Muscle layer of duodenum (tissue), 2 donors: ENCODE results near the gene ADAMTS6.

Experiments
- H3K27ac ChIP-seq: one replicate; pipeline ENCODE4 v1.7.0; 2013; ENCODE audit warnings: mild to moderate bottlenecking, low read length
- H3K27me3 ChIP-seq: one replicate; pipeline ENCODE4 v1.7.0; 2013; ENCODE audit warnings: low read depth, mild to moderate bottlenecking, control low read depth, low read length
- H3K36me3 ChIP-seq, 2 donors: one replicate each; pipeline ENCODE4 v1.7.0; 2013; ENCODE audit warnings: low read length in 2 of 2, control low read depth in 1 of 2, mild to moderate bottlenecking in 1 of 2; ENCODE audit not compliant: insufficient read depth in 2 of 2, control insufficient read depth in 1 of 2
- H3K4me1 ChIP-seq, 2 donors: one replicate each; pipeline ENCODE4 v1.7.0; 2013; ENCODE audit warnings: low read length in 2 of 2, mild to moderate bottlenecking in 2 of 2, control low read depth in 1 of 2, moderate library complexity in 1 of 2; ENCODE audit not compliant: insufficient read depth in 2 of 2, control insufficient read depth in 1 of 2
- H3K4me3 ChIP-seq, 2 donors: one replicate each; pipeline ENCODE4 v1.7.0; 2013; ENCODE audit warnings: low read length in 2 of 2, low read depth in 1 of 2, mild to moderate bottlenecking in 1 of 2
- H3K9me3 ChIP-seq, 2 donors: one replicate each; pipeline ENCODE4 v1.7.0; 2013; ENCODE audit warnings: low read length in 2 of 2, control low read depth in 1 of 2, mild to moderate bottlenecking in 1 of 2; ENCODE audit not compliant: control insufficient read depth in 1 of 2
- donor health status: healthy.

ADAMTS6 gene

DNA sequence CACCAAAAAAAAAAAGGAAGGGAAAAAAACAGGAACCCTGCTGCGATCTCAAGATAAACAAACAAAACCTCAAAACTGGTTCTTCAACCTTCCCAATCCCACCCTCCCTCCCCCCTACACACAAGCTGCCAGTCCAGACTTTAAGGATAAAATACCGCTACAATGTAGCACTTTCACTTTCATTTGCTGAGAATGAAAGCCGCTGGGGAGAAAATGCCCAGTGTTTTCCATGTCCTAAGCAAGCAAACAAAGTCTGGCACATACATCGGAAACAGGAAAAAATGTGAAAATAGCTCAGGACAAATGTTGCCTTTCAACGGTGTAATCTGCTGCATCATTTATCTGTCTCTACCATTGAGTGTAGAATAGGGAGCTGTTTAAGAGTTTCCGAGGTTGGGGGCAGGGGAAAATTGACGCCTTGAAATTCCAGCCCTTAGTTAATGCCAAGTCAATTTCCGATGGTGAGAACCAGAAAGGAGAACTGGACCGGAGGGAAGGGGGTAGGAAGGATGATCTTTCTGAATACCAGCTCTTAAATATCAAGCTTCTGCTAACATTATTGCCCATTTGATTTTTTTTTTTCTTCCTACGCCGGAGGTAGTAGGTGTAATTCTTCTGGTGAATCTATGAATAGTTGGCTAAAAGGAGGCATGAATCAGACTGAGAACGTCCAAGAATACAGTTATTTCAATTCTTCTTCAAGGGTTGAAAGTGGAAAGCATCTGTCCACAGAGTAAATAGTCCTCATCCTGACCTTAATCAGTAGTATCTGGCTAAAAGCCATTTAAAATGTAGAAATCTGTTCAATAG lies 1.2 kb upstream of the ADAMTS6 start:
- no peaks in the 10 kb centered on the region for H3K9me3 ChIP-seq
- no peaks in the 10 kb centered on the region for H3K27me3 ChIP-seq
- peaks cover 0 to 5% of the 10 kb centered on the region in 2 donors for H3K36me3 ChIP-seq
- H3K4me1 ChIP-seq = peaks cover 3 to 6% of the 10 kb centered on the region in 2 donors
- H3K27ac ChIP-seq = peak overlapping the region; percentile 87
- H3K4me3 ChIP-seq = peak overlapping the region; percentile 84 to 85

DNA sequence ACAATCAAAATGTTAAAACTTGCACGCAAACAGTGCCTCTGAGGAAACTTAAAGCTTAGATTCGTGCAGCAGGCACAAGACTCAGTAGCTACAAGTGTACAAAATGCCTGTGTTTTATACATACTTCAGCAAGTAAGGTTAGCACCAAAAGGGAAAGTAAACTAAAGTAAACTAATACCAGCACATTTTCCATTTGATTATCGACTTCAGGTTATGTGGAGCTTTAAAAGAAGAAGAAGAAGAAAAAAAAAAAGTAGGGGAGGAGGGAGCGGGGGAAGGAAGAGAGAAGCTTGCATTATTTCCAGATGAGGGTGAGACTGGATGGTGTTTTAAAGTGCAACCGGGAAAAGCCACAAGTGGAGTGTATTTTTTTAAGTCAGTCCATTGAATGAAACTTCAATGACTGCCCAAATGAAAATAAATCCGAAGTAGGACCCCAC lies 596 bp upstream of the ADAMTS6 start:
- H3K4me1 ChIP-seq = peaks cover 3 to 6% of the 10 kb centered on the region in 2 donors
- peak overlapping the region; percentile 87 for H3K27ac ChIP-seq
- H3K27me3 ChIP-seq = no peaks in the 10 kb centered on the region
- peaks cover 0 to 5% of the 10 kb centered on the region in 2 donors for H3K36me3 ChIP-seq
- H3K4me3 ChIP-seq = peak overlapping the region; percentile 84 to 85
- H3K9me3 ChIP-seq = no peaks in the 10 kb centered on the region

GRCh38 chr5:65481171-65481581 lies 544 bp downstream of the ADAMTS6 start:
- Histone ChIP-seq H3K9me3 (no peaks in the 10 kb centered on the region), H3K4me1 (peaks cover 3 to 6% of the 10 kb centered on the region in 2 donors), H3K27ac (peak overlapping the region; percentile 87), H3K36me3 (peaks cover 0 to 5% of the 10 kb centered on the region in 2 donors), H3K4me3 (peak overlapping the region; percentile 84 to 85), H3K27me3 (no peaks in the 10 kb centered on the region)

GRCh38 chr5:65480306-65480865 lies 1.3 kb downstream of the ADAMTS6 start:
- Histone ChIP-seq H3K27ac (peak overlapping the region; percentile 70), H3K9me3 (no peaks in the 10 kb centered on the region), H3K27me3 (no peaks in the 10 kb centered on the region), H3K4me3 (peak overlapping the region; percentile 84 to 85), H3K36me3 (peaks cover 0 to 5% of the 10 kb centered on the region in 2 donors), H3K4me1 (peaks cover 3 to 6% of the 10 kb centered on the region in 2 donors)

DNA sequence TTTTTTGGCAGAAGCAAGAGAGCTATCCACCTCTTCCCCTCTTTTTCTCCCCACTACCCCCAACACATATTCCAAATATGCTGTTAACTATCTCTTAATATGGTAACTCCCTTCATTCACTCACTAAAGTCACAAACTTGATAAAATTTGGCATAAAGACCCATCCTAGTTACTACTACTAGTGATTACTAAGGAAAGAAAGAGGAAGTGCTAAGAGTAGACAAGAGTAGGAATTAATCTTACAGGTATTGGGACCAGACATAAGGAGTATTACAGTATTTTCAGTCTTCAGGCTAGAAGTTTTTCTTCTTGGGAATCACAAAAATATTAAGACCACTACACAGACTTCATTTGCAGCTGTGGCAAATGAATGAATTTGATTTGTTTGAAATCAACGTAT lies 2.2 kb downstream of the ADAMTS6 start:
- H3K4me3 ChIP-seq = peak overlapping the region; percentile 84 to 85
- H3K27me3 ChIP-seq = no peaks in the 10 kb centered on the region
- no peak overlapping the region for H3K27ac ChIP-seq
- H3K4me1 ChIP-seq = peaks cover 3 to 6% of the 10 kb centered on the region in 2 donors
- H3K9me3 ChIP-seq = no peaks in the 10 kb centered on the region
- H3K36me3 ChIP-seq = peaks cover 0 to 5% of the 10 kb centered on the region in 2 donors

- H3K9me3 ChIP-seq = no peaks in the 10 kb centered on the region
- peaks cover under 1 to 6% of the 10 kb centered on the region in 2 donors for H3K4me1 ChIP-seq
- H3K27ac ChIP-seq = no peak overlapping the region
- no peak overlapping the region for H3K4me3 ChIP-seq
- peaks cover 0 to 5% of the 10 kb centered on the region in 2 donors for H3K36me3 ChIP-seq
- no peaks in the 10 kb centered on the region for H3K27me3 ChIP-seq
These were observed 3.4 kb downstream of the ADAMTS6 start for GRCh38 chr5:65478336-65478735.

- Histone ChIP-seq H3K27ac (no peak overlapping the region), H3K36me3 (no peaks in the 10 kb centered on the region), H3K27me3 (no peaks in the 10 kb centered on the region), H3K4me3 (no peak overlapping the region), H3K4me1 (peaks cover 0 to 6% of the 10 kb centered on the region in 2 donors), H3K9me3 (no peaks in the 10 kb centered on the region)
These were observed 5.8 kb downstream of the ADAMTS6 start for GRCh38 chr5:65475895-65476294.

GRCh38 chr5:65475336-65475735 lies 6.4 kb downstream of the ADAMTS6 start:
- Histone ChIP-seq H3K4me1 (peaks cover 0 to 6% of the 10 kb centered on the region in 2 donors), H3K27me3 (no peaks in the 10 kb centered on the region), H3K4me3 (no peak overlapping the region)

GRCh38 chr5:65474130-65474711 lies 7.5 kb downstream of the ADAMTS6 start:
- Histone ChIP-seq H3K36me3 (no peaks in the 10 kb centered on the region), H3K27me3 (no peaks in the 10 kb centered on the region), H3K27ac (no peak overlapping the region), H3K4me1 (peaks cover 0 to under 1% of the 10 kb centered on the region in 2 donors), H3K9me3 (no peaks in the 10 kb centered on the region), H3K4me3 (no peak overlapping the region)

More at GRCh38 chr5:65475336-65475735, 6.4 kb downstream of the ADAMTS6 start:
- no peaks in the 10 kb centered on the region for H3K36me3 ChIP-seq
- no peak overlapping the region for H3K27ac ChIP-seq
- no peaks in the 10 kb centered on the region for H3K9me3 ChIP-seq

- no peak overlapping the region for H3K27ac ChIP-seq
- H3K9me3 ChIP-seq = no peaks in the 10 kb centered on the region
- no peaks in the 10 kb centered on the region for H3K36me3 ChIP-seq
These were observed 13.1 kb downstream of the ADAMTS6 start for GRCh38 chr5:65468633-65469032.

DNA sequence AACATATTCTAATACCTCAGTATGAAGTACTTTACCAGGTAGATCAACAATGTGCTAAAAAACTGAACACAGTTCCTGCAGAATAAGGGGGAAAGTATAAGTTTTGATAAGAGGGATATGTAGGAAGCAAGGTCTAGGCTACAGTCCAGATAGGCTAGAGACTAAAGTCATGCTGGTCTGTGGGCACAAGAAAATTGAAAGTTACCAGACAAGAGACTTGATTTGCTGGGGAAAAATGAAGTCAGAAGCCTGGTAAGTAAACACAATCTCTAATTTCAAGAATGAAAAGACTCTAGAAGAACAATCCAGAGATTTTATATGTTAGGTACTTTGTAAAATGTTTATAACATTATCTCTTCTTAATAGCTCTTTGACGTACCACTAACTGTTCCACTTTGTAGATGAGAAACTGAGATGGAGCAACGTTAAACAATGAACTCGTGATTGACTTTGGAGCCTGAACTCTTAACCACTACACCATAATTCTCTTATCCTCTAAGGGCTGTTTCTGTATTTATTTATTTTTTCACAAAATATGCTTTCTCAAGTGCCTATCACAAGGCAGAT lies 19.5 kb downstream of the ADAMTS6 start:
- Histone ChIP-seq H3K9me3 (no peaks in the 10 kb centered on the region), H3K4me3 (no peak overlapping the region), H3K27me3 (no peaks in the 10 kb centered on the region), H3K4me1 (no peaks in the 10 kb centered on the region), H3K36me3 (no peaks in the 10 kb centered on the region), H3K27ac (no peak overlapping the region)

More at GRCh38 chr5:65468633-65469032, 13.1 kb downstream of the ADAMTS6 start:
- H3K4me3 ChIP-seq = no peak overlapping the region
- H3K27me3 ChIP-seq = no peaks in the 10 kb centered on the region
- no peaks in the 10 kb centered on the region for H3K4me1 ChIP-seq
